Cardiac fibroblast (primary cell): ENCODE results near the gene PER1.

Source experiments
- DNase-seq, 2 donors: peaks; one replicate each; pipeline versions ENCODE4 v3.0.0 to v3.0.0-alpha.2; 2010; ENCODE audit warnings: low read depth in 2 of 2
- H3K4me3 ChIP-seq, 2 donors: replicated peaks in 1 of 2; 1 replicate in 1 of 2; 2 replicates in 1 of 2; pipeline ENCODE4 v1.5.1; 2011; ENCODE audit warnings: low read depth in 2 of 2, low read length in 2 of 2, mild to moderate bottlenecking in 2 of 2, moderate library complexity in 1 of 2
- TF ChIP-seq, protein P1 (sequence below): IDR thresholded peaks from one replicate; pipeline ENCODE4 v1.5.1; 2011; ENCODE audit warnings: low read depth, mild to moderate bottlenecking, low read length, inconsistent platforms

The PER1 gene

DNA sequence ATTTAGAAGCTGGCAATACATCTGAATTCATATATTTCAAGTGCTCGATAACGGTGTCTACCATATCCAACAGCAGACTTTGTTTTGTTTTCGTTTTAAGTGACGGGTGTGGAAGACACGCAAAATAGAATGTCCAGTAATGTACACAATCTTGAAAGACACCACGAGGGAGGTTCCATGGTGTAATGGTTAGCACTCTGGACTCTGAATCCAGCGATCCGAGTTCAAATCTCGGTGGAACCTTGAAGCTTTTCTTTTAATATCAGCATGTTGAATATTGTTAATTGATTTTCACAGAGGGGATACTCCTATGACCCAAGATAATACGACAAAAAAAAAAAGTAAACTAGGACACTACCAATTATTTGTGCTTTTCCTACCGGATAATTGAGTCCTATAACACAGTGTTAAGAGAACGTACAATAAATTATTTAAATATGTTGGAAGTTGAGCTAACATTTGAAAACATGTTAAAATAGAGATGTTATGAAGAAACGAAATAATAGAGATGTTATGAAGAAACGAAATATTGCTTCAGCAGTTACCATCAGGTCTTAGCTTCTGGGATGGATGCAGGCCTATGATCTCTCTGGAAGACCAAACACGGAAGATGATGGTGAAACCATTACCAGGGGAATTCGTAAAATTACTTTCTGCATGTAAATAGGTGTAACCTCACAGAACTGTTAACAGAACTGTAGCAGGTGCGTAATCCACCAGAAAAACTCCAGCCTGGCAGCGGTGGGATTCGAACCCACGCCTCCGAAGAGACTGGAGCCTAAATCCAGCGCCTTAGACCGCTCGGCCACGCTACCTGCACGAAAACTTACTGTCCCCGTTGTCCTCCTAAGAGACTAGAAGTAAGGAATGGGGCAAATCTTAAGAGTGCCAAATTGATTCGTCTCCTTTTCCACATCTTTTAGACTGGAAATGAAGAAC lies 32.4 kb downstream of the PER1 start:
- DNase-seq = peak; percentile 95 to 97
- peak overlapping the region; percentile 62 to 70 for H3K4me3 ChIP-seq
- TF ChIP-seq, protein P1, sequence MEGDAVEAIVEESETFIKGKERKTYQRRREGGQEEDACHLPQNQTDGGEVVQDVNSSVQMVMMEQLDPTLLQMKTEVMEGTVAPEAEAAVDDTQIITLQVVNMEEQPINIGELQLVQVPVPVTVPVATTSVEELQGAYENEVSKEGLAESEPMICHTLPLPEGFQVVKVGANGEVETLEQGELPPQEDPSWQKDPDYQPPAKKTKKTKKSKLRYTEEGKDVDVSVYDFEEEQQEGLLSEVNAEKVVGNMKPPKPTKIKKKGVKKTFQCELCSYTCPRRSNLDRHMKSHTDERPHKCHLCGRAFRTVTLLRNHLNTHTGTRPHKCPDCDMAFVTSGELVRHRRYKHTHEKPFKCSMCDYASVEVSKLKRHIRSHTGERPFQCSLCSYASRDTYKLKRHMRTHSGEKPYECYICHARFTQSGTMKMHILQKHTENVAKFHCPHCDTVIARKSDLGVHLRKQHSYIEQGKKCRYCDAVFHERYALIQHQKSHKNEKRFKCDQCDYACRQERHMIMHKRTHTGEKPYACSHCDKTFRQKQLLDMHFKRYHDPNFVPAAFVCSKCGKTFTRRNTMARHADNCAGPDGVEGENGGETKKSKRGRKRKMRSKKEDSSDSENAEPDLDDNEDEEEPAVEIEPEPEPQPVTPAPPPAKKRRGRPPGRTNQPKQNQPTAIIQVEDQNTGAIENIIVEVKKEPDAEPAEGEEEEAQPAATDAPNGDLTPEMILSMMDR = no peak

DNA sequence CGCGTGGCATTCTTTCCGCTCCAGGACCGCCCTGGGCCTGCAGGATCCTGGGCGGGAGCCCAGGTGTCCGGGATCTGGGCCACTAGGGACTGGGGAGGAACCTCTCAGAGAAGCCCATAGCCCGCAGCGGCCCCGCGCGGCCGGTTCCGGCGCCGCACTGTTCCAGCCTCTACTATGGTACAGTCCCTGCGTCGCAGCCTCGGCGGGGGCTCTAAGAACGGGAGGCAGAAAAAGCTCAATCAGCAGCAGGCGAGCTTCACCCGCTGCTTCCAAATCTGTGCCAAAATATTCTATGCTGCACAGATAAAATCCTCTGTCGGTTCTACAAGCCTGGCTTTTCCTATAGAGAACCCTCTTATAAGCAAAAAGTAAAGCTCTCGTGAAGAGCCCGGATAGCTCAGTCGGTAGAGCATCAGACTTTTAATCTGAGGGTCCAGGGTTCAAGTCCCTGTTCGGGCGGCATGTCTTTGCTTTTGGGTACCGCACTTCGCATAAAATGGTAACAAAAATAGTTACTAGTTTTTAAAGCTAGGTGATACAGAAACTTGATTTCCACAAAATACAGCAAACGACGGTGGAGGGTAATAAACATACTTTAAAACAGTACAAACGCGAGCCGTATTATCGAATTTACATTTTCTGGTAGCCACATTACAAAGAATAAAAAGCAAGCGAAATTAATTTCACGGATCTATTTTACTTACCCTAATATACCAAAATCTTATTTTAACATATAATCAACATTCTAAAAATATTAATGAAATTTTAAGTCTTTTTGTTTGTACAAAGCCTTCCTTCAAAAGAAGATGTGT lies 33.2 kb downstream of the PER1 start:
- H3K4me3 ChIP-seq = peak overlapping the region; percentile 58 to 62
- TF ChIP-seq, protein P1 = peak; percentile 96
- peak; percentile 87 to 90 for DNase-seq

DNA sequence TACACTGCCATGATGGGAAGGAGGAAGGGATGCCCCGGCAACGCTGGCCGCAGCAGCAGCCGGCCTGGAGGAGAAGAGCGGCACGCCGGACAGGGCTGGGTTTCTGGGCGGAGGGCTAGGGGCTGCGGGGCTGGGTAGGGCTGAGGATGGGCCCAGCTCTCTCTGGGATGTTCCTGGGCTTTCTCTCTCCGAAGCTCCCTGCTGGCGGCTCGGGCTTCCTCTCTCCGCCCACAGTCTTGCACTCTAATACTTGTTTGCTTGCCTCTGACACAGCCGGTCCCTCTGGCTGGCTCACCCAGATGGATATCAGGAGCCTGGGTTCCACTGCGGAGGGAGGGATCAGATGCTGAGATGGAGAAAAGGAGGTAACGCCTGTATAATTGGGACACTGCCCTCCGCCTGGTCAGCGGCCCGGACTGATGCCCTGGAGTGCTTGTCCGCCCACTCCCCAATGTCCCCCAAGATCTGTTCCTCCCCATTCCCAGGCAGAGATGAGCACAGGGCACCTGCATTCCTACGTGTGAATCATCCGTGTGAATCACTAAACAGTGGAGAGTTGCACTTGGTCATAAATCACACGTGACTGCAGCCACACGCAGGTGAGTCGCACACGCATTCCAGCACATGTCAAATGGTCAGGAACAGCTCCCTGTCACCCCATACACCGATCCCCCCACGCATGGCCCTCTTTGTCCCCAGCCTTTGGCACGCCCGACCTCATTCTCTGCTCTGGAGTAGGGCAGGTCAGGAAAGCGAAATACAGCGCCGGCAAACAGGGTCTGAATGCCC lies 34.0 kb downstream of the PER1 start, which contains the start of gene ALOXE3:
Gene ALOXE3 (minus strand): TSS at position 535 of the 789 bp plus-strand sequence. CDS start 524 bp downstream, at position 11.
- peak within 1 kb of the TSS; percentile 58 to 62 for H3K4me3 ChIP-seq
- peak; percentile 41 to 82 for DNase-seq
- TF ChIP-seq, protein P1 = no peak

DNA sequence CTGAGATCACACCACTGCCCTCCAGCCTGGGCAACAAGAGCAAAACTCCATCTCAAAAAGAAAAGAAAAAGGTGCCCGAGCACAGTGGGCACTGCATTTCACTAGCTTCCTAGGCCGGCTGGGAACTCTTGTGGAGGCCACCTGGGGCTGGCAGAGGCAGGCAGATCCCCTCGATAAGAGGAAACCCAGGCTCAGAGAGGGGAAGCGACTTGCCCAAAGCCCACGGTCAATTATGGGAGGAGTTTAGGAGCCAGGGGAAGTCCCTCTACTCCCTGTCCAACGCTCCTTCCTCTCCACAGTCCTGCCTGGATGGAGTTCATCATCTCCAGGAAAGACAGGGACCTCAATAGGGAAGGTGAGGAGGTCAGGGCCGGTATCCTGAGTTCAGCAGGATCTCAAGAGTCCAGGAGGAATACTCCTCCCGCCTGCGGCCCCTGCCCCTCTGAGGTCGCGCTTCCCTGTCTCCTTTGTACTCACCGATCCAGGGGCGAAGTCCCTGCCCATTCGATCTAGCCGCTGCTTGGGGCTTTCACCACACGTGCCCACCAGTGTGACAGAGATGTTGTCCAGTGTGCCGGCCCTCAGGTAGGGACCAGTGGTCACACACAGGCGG lies 34.7 kb downstream of the PER1 start:
- peak overlapping the region in 1 of 2 donors; percentile 58 for H3K4me3 ChIP-seq
- TF ChIP-seq, protein P1 = no peak
- DNase-seq = no peak

DNA sequence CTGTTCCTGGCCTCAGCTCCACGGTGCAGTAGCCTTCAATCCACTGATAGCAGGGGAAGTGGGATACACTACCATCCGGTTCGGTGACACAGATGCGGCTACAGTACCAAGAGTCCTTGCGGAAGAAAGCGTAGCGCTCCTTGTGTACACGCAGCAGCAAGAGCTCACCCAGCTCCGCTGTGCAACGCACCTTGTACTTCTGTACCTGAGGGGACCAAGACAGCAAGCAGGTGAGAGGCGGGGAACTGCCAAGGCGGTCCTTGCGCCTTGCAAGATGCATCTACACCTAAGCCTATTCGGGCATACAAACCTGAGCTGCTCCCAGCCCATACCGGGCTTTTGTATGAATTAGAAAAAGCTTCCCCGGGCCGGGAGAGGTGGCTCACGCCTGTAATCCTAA lies 35.4 kb downstream of the PER1 start:
- DNase-seq = no peak
- H3K4me3 ChIP-seq = no peak overlapping the region
- TF ChIP-seq, protein P1 = no peak

DNA sequence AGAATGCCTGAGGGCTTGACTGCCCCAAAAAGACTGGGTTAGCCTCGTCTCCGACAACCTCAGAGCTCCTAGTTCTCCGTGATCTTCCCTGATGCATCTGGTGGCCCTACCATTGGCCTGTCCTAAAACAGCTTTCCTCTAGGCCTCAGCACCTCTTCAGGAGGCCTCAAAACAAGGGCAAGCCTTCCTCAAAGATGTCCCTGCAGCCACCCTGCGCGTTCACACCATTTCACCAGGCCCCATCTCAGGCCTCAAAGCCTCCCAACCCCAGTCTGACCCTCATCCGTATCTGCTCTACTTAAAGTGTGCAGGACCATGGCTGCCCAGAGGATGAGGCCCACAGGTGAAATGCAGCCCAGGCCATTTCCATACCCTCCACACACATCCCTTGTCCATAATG lies 41.3 kb downstream of the PER1 start:
- H3K4me3 ChIP-seq = no peak overlapping the region
- TF ChIP-seq, protein P1 = no peak
- no peak for DNase-seq
